Mucosa of rectum (tissue), 2 donors: ENCODE data around the gene ACAP1.

ENCODE experiments used
- H3K27ac ChIP-seq, 2 donors: one replicate each; pipeline ENCODE4 v1.7.0; 2013; ENCODE audit warnings: inconsistent platforms in 2 of 2, low read depth in 2 of 2, low read length in 2 of 2
- H3K27me3 ChIP-seq, 2 donors: one replicate each; pipeline ENCODE4 v1.7.0; 2013; ENCODE audit warnings: low read length in 2 of 2; ENCODE audit not compliant: control insufficient read depth in 2 of 2, insufficient read depth in 2 of 2
- H3K36me3 ChIP-seq, 2 donors: one replicate each; pipeline ENCODE4 v1.7.0; 2013; ENCODE audit warnings: low read length in 2 of 2; ENCODE audit not compliant: control insufficient read depth in 2 of 2, insufficient read depth in 2 of 2
- H3K4me1 ChIP-seq, 2 donors: one replicate each; pipeline ENCODE4 v1.7.0; 2013; ENCODE audit warnings: low read length in 2 of 2, mild to moderate bottlenecking in 1 of 2; ENCODE audit not compliant: control insufficient read depth in 2 of 2, insufficient read depth in 2 of 2
- H3K4me3 ChIP-seq, 2 donors: one replicate each; pipeline ENCODE4 v1.7.0; 2013; ENCODE audit warnings: low read length in 2 of 2
- H3K9ac ChIP-seq, 2 donors: one replicate each; pipeline ENCODE4 v1.7.0; 2013; ENCODE audit warnings: low read length in 2 of 2, low read depth in 1 of 2, mild to moderate bottlenecking in 1 of 2
- H3K9me3 ChIP-seq, 2 donors: one replicate each; pipeline ENCODE4 v1.7.0; 2013; ENCODE audit warnings: low read length in 2 of 2; ENCODE audit not compliant: control insufficient read depth in 2 of 2
- donor health status: healthy.
- donor health status: Normal muscosa, but diverticular disease.

The ACAP1 gene

DNA sequence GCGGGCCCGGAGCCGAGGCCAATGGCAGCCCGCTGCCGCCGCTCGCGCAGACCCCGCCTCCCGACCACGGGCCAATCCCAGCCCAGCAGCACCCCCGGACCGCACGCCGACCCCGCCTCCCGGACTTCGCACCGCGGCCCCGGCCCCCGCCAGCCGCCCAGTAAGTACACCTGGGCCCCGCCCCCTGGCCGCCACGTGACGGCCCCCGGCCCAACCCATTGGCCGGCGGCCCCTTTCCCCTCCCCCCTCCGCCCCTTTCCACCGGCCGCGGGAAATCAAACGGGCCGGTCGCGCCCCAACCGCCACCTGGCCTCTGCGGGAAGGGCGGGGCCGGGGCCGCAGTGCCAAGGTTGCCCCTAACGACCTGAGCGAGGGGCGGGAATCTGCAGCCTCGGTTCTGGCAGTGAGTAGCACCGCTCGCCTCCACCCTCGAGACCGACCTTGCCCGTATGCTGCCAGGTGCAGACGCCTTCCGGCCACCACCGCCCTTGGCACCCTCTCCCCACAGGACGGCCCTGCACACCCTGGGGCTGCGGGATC lies 41.6 kb upstream of the ACAP1 start, which contains the start of gene YBX2:
TSS of gene YBX2 (minus strand) at position 26 of the 540 bp plus-strand sequence. CDS start 139 bp downstream, outside the sequence.
- Histone ChIP-seq H3K4me3 (peak within 1 kb of the TSS; percentile 59 to 61), H3K27me3 (peaks cover 0 to 10% of the 10 kb centered on the region in 2 donors), H3K36me3 (no peaks in the 10 kb centered on the region), H3K27ac (peak within 1 kb of the TSS; percentile 89 to 91), H3K9me3 (no peaks in the 10 kb centered on the region), H3K9ac (peak within 1 kb of the TSS; percentile 32 to 65), H3K4me1 (peaks cover 31 to 32% of the 10 kb centered on the region in 2 donors)

- Histone ChIP-seq H3K4me3 (peak overlapping the region; percentile 59 to 61), H3K9ac (peak overlapping the region; percentile 32 to 65), H3K4me1 (peaks cover 31 to 32% of the 10 kb centered on the region in 2 donors), H3K27me3 (peaks cover 0 to 10% of the 10 kb centered on the region in 2 donors), H3K36me3 (no peaks in the 10 kb centered on the region), H3K27ac (peak overlapping the region; percentile 89 to 90), H3K9me3 (no peaks in the 10 kb centered on the region)
Measured at GRCh38 chr17:7295230-7296180, 40.8 kb upstream of the ACAP1 start.

DNA sequence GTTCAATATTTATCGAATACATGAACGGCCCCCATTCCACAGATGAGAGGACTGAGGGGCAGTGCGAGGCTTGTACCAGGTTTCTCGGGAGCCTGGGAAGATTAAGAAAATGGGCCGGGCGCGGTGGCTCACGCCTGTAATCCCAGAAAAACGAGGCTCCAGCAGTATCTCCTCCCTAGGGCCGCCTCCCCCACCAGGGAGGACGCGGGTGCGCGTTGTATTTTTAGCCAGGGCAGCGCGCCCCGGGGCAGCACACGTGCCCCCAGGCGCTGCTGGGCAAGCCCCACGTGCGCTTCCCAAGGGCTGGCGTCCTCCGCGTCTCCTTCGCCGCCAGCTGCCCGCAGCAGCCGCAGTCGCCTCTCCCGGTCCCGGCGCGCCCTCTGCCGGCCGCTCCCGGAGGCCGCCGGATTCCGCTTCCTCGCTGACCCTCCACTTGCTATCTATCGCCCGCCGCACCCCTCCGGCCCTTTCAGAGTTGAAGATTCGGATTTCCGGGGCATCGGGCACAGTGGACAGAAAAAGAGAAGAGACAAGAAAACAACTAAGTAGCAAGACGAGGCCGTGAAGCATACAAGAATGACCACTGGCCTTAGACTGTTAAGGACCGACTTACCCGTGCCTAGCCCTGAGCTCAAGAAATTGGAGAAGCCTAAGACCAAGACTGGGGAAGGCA lies 40.0 kb upstream of the ACAP1 start:
- peak overlapping the region; percentile 6 to 48 for H3K4me3 ChIP-seq
- H3K4me1 ChIP-seq: peaks cover 31 to 32% of the 10 kb centered on the region in 2 donors
- peaks cover 0 to 10% of the 10 kb centered on the region in 2 donors for H3K27me3 ChIP-seq
- H3K9ac ChIP-seq: peak overlapping the region in 1 of 2 donors; percentile 41
- peak overlapping the region; percentile 39 to 89 for H3K27ac ChIP-seq
- no peaks in the 10 kb centered on the region for H3K36me3 ChIP-seq
- no peaks in the 10 kb centered on the region for H3K9me3 ChIP-seq

- no peak overlapping the region for H3K27ac ChIP-seq
- H3K9ac ChIP-seq: no peak overlapping the region
- no peaks in the 10 kb centered on the region for H3K36me3 ChIP-seq
- no peak overlapping the region for H3K4me3 ChIP-seq
- H3K27me3 ChIP-seq: no peaks in the 10 kb centered on the region
- H3K4me1 ChIP-seq: peaks cover 7 to 11% of the 10 kb centered on the region in 2 donors
- no peaks in the 10 kb centered on the region for H3K9me3 ChIP-seq
Measured at GRCh38 chr17:7304179-7304578, 32.1 kb upstream of the ACAP1 start.

GRCh38 chr17:7306911-7307685 lies 29.2 kb upstream of the ACAP1 start, which contains the start of gene EIF5A:
EIF5A (plus strand) TSS chr17:7307628; CDS start chr17:7309636, 2,008 bp downstream.
- H3K27ac ChIP-seq: peak within 1 kb of the TSS; percentile 97 to 99
- H3K27me3 ChIP-seq: no peaks in the 10 kb centered on the region
- H3K36me3 ChIP-seq: peaks cover 23 to 24% of the 10 kb centered on the region in 2 donors
- peak within 1 kb of the TSS; percentile 71 to 84 for H3K4me3 ChIP-seq
- H3K4me1 ChIP-seq: peaks cover 18 to 22% of the 10 kb centered on the region in 2 donors
- H3K9ac ChIP-seq: peak within 1 kb of the TSS; percentile 94
- no peaks in the 10 kb centered on the region for H3K9me3 ChIP-seq

DNA sequence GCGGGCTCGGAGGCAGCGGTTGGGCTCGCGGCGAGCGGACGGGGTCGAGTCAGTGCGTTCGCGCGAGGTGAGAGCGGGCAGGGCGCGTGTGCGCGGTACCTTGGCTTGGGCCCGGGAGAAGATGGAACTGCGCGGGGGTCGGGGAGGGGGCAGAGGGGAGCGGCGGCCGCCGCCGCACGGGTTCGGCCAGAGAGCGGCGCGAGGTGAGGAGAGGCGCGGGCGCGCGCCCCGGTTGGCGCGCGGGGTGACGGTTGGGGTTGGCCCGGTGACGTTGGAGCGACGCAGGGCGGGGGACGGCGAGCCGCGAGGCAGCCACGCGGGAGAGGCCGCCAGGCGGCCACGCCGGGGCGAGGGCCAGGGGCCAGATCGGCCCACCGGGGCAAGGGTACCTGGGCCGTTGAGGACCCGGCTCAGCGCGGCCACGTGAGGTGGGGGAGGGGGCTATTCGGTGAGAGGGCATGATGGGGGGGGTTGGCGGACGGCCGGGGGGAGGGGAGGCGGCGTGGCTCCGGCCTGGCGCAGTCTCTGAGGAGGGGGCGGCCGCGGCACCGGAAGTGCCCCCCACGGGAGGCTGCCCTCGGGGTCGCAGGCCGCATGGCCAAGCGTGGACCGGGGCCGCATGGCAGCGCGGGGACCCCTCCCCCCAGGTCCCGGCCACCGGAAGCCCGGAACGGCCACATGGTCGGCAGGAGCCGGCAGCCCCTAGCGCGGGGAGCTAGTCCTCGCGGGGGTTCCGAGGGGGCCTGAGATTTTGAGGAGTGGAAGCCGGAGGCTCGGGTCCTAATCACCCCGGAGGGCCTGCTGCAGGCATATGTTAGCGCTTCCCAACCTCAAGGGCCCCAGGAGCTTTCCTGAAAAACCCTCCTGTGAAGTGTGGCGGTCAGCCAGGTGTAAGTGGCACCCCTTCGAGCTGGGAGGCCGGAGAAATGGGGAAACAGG lies 28.4 kb upstream of the ACAP1 start:
- peak overlapping the region; percentile 71 to 74 for H3K4me3 ChIP-seq
- peak overlapping the region; percentile 97 to 99 for H3K27ac ChIP-seq
- peaks cover 20 to 22% of the 10 kb centered on the region in 2 donors for H3K4me1 ChIP-seq
- no peaks in the 10 kb centered on the region for H3K9me3 ChIP-seq
- no peaks in the 10 kb centered on the region for H3K27me3 ChIP-seq
- H3K9ac ChIP-seq: peak overlapping the region; percentile 93 to 94
- peaks cover 31% of the 10 kb centered on the region in 2 donors for H3K36me3 ChIP-seq

GRCh38 chr17:7308625-7309433 lies 27.5 kb upstream of the ACAP1 start:
- Histone ChIP-seq H3K27ac (peak overlapping the region; percentile 97 to 99), H3K9ac (peak overlapping the region; percentile 93 to 94), H3K27me3 (no peaks in the 10 kb centered on the region), H3K4me3 (peak overlapping the region; percentile 71 to 74), H3K9me3 (no peaks in the 10 kb centered on the region), H3K4me1 (peaks cover 26 to 27% of the 10 kb centered on the region in 2 donors), H3K36me3 (peaks cover 40% of the 10 kb centered on the region in 2 donors)

GRCh38 chr17:7309628-7310027 lies 26.7 kb upstream of the ACAP1 start:
- Histone ChIP-seq H3K27ac (peak overlapping the region; percentile 97 to 99), H3K4me3 (peak overlapping the region; percentile 71 to 74), H3K9me3 (no peaks in the 10 kb centered on the region), H3K36me3 (peaks cover 43% of the 10 kb centered on the region in 2 donors), H3K27me3 (no peaks in the 10 kb centered on the region), H3K9ac (no peak overlapping the region), H3K4me1 (peaks cover 29 to 35% of the 10 kb centered on the region in 2 donors)
